K562 (cell line): ENCODE results near the gene FASN.

Source experiments
- CTCF ChIP-seq, 3 experiments: IDR thresholded peaks in 2 of 3; conservative IDR thresholded peaks in 1 of 3; 2 replicates each; pipeline ENCODE4 v1.5.1; 2011 to 2012; ENCODE audit warnings: low read length in 3 of 3, mild to moderate bottlenecking in 3 of 3, control low read depth in 2 of 3, improper control_type of control experiment in 1 of 3, inconsistent platforms in 1 of 3, low read depth in 1 of 3, mixed read lengths in 1 of 3, moderate library complexity in 1 of 3; ENCODE audit not compliant: insufficient read depth in 2 of 3
- ZNF24 ChIP-seq: fragments of 450-650 bp; IDR thresholded peaks from 2 replicates; pipeline ENCODE4 v1.6.1; 2016

DNA sequence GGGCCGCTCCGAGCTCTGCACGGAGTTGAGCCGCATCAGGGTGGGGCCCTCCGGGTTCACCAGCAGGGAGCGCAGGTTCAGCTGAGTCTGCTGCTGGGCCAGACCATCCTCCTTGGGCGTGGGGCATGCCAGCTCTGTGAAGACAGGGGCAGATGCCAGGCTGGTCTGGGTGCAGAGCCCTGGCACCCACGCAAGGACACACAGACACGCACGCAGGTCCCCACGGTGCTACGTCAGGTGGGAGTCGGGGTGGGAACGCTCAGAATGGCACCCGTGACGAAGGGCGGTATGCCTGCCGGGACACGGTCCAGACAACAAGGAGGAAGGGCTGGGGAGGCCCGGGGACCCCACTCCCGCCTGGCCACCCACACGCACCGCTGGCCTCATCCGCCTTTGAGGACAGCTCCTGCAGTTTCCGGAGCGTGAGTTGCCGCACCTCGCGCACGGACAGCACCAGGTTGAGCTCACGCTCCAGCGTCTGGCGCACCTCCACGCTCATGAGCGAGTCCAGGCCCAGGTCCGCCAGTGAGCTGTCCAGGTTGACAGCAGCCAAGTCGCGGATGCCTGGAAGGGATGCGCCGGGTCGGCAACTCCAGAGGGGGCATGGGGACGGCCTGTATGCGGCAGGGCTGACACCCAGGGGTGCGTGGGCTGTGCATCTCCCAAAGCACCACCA lies 17.1 kb downstream of the FASN start:
- TF ChIP-seq ZNF24 (no peak), CTCF (IDR thresholded peaks at IDR 0.05 in 2 of 3, conservative IDR thresholded peaks at IDR 0.05 in 1 of 3; ENCODE audit: insufficient read depth in 2 of 3, low read depth in 1 of 3, low read length in 3 of 3) (no peak)
